GM18508 (cell line): ENCODE measurements around the gene FNDC3A.

Experiments used
- ATAC-seq: cut with Tn5 transposase; IDR thresholded peaks from one replicate; pipeline ENCODE4 v1.9.1; 2021; ENCODE audit warnings: moderate number of reproducible peaks; ENCODE audit not compliant: insufficient read depth, unreplicated experiment

The FNDC3A gene

GRCh38 chr13:49210114-49210513 is 234.4 kb downstream of the FNDC3A start:
- ATAC-seq = no peak

GRCh38 chr13:49210669-49211068 is 235.0 kb downstream of the FNDC3A start:
- no peak for ATAC-seq

- no peak for ATAC-seq
Measured at GRCh38 chr13:49213539-49213938, 237.8 kb downstream of the FNDC3A start.

- no peak for ATAC-seq
Measured at GRCh38 chr13:49213997-49214916, 238.5 kb downstream of the FNDC3A start.

- ATAC-seq = no peak
Measured at GRCh38 chr13:49214917-49215376, 239.2 kb downstream of the FNDC3A start.

- no peak for ATAC-seq
Measured at GRCh38 chr13:49216334-49216733, 240.6 kb downstream of the FNDC3A start.

- ATAC-seq = no peak
Measured at GRCh38 chr13:49217962-49218492, 242.3 kb downstream of the FNDC3A start.

GRCh38 chr13:49218493-49219051 is 242.9 kb downstream of the FNDC3A start:
- ATAC-seq = no peak

- ATAC-seq = no peak
Measured at GRCh38 chr13:49219647-49220035, 243.9 kb downstream of the FNDC3A start.

- ATAC-seq = no peak
Measured at GRCh38 chr13:49220036-49220855, 244.5 kb downstream of the FNDC3A start, which contains the start of gene MLNR. TSS of gene MLNR (plus strand) at chr13:49220338. CDS start at chr13:49220338, 0 bp downstream.

GRCh38 chr13:49220856-49221589 is 245.3 kb downstream of the FNDC3A start:
- no peak for ATAC-seq

GRCh38 chr13:49221590-49221965 is 245.9 kb downstream of the FNDC3A start:
- ATAC-seq = no peak

- no peak for ATAC-seq
Measured at GRCh38 chr13:49225223-49226042, 249.7 kb downstream of the FNDC3A start.

- ATAC-seq = no peak
Measured at GRCh38 chr13:49226613-49227012, 250.9 kb downstream of the FNDC3A start.

- ATAC-seq = no peak
Measured at GRCh38 chr13:49234741-49235140, 259.0 kb downstream of the FNDC3A start.

- ATAC-seq = no peak
Measured at GRCh38 chr13:49235856-49236431, 260.2 kb downstream of the FNDC3A start.

GRCh38 chr13:49238621-49239020 is 262.9 kb downstream of the FNDC3A start:
- ATAC-seq = no peak

- ATAC-seq = no peak
Measured at GRCh38 chr13:49240017-49240416, 264.3 kb downstream of the FNDC3A start.

GRCh38 chr13:49241296-49241695 is 265.6 kb downstream of the FNDC3A start:
- no peak for ATAC-seq
